ENCODE results near the gene CAPNS2. TPM values are rescaled to one million over a fixed set of nuclear protein-coding genes. Genes with fewer than 3 reads are reported as not detected.
"Not testable (repeated sequence)": the region's sequence is repeated elsewhere in the genome, so short reads cannot be mapped to it uniquely, and the experiment has no call there.

CAPNS2 gene
- total RNA-seq, 1 donor from 2014 or later: not detected

DNA sequence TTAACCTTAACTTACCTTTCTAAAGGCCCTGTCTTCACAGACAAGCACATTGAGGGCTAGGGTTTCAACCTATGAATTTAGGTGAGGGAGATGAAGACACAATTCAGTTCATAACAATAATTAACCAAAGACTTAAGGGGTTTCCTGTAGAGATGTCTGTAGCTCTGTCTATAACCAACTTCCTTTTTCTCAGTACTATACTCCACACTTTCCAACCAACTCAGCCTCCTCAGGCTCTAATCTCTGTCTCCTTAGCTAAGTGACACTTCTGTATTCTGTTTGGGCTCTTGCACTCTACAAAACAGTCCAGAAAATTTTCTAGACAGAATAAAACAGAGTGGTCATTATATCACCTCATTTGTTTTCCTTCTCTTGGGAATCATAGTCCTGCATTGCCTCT is 25.8 kb downstream of the CAPNS2 start:
- Histone ChIP-seq H3K27me3 (ENCODE audit: control insufficient read depth, insufficient read depth, low read length) (no peaks in the 10 kb centered on the region), H3K4me3 (ENCODE audit: low read depth, low read length) (no peak overlapping the region), H3K36me3 (ENCODE audit: control insufficient read depth, insufficient read depth, low read length) (no peaks in the 10 kb centered on the region)
- TF ChIP-seq, protein P1, sequence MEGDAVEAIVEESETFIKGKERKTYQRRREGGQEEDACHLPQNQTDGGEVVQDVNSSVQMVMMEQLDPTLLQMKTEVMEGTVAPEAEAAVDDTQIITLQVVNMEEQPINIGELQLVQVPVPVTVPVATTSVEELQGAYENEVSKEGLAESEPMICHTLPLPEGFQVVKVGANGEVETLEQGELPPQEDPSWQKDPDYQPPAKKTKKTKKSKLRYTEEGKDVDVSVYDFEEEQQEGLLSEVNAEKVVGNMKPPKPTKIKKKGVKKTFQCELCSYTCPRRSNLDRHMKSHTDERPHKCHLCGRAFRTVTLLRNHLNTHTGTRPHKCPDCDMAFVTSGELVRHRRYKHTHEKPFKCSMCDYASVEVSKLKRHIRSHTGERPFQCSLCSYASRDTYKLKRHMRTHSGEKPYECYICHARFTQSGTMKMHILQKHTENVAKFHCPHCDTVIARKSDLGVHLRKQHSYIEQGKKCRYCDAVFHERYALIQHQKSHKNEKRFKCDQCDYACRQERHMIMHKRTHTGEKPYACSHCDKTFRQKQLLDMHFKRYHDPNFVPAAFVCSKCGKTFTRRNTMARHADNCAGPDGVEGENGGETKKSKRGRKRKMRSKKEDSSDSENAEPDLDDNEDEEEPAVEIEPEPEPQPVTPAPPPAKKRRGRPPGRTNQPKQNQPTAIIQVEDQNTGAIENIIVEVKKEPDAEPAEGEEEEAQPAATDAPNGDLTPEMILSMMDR (IDR thresholded peaks at IDR 0.05; ENCODE audit: insufficient read depth, low read length, poor library complexity, severe bottlenecking): no peak
- no peak for DNase-seq (ENCODE audit: low read depth)

DNA sequence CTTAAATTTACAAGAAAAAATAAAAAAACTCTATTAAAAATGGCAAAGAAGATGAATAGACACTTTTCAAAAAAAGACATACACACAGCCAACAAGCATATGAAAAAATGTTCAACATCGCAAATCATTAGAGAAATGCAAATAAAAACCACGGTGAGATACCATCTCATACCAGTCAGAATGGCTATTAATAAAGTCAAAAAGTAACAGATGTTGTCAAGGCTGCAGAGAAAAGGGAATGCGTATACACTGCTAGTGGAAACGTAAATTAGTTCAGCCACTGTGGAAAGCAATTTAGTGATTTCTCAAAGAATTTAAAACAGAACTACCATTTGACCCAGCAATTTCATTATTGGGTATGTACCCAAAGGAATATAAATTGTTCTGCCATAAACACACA is 31.4 kb downstream of the CAPNS2 start:
- no peaks in the 10 kb centered on the region for H3K36me3 ChIP-seq (ENCODE audit: control insufficient read depth, insufficient read depth, low read length)
- DNase-seq (ENCODE audit: low read depth): no peak
- no peaks in the 10 kb centered on the region for H3K27me3 ChIP-seq (ENCODE audit: control insufficient read depth, insufficient read depth, low read length)
- TF ChIP-seq, protein P1 (IDR thresholded peaks at IDR 0.05; ENCODE audit: insufficient read depth, low read length, poor library complexity, severe bottlenecking): no peak
- H3K4me3 ChIP-seq (ENCODE audit: low read depth, low read length): no peak overlapping the region

DNA sequence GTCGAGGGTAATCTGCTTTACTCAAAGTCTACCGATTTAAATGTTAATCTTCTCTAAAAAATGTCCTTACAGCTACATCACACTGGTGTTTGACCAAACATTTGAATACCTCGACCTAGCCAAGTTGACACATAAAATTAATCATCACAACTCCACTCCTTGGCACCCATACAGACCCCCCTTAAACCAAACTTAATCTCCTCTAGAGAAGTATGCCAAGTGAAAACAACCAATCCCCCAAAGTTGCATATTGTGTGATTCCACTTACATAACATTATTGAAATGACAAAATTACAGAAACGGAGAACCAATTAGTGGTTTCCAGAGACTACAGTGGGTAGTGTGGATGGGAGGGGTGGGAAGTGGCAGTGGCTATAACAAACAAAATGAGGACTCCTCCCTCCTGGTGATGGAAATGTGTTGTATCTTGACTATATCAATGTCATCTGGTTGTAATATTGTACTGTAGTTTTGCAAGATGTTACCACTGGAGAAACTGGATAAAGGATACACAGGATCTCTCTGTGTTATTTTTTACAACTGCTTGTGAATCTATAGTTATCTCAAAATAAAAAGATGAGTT is 39.4 kb downstream of the CAPNS2 start:
- TF ChIP-seq, protein P1 (IDR thresholded peaks at IDR 0.05; ENCODE audit: insufficient read depth, low read length, poor library complexity, severe bottlenecking): no peak
- no peak for DNase-seq (ENCODE audit: low read depth)
- H3K4me3 ChIP-seq (ENCODE audit: low read depth, low read length): no peak overlapping the region
- no peaks in the 10 kb centered on the region for H3K27me3 ChIP-seq (ENCODE audit: control insufficient read depth, insufficient read depth, low read length)
- H3K36me3 ChIP-seq (ENCODE audit: control insufficient read depth, insufficient read depth, low read length): no peaks in the 10 kb centered on the region

DNA sequence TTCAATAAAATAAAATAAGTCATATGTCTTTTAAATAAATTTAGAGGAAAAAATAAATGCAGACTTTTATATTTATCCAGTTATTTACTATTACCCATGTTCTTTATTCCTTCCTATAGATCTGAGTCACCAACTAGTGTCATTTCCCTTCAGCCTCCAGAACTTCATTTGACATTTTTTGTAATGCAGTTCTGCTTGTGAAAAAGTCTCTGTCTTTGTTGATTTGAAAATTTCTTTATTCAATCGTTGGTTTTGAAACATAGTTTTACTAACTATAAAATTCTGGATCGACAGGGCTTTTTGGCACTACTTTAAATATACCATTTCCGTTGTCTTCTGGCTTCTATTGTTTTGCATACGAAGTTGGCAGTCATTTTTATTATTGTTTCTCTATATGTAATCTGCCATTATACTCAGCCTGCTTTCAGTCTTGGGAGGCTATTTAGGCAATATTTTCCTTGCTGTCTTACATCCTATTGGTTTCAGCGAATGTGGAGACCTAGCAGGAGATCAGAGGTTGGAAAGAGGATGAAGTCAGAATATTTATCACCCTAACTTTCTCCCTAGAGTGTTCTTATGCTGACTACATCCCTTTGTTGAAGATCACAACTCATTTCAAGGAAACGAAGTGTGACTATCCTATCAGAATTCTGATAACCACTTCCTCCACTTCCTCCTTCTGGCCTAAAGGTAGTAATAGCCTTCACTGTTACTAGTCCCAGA is 47.3 kb downstream of the CAPNS2 start:
- DNase-seq (ENCODE audit: low read depth): no peak
- H3K27me3 ChIP-seq (ENCODE audit: control insufficient read depth, insufficient read depth, low read length): no peaks in the 10 kb centered on the region
- H3K4me3 ChIP-seq (ENCODE audit: low read depth, low read length): no peak overlapping the region
- H3K36me3 ChIP-seq (ENCODE audit: control insufficient read depth, insufficient read depth, low read length): no peaks in the 10 kb centered on the region
- TF ChIP-seq, protein P1 (IDR thresholded peaks at IDR 0.05; ENCODE audit: insufficient read depth, low read length, poor library complexity, severe bottlenecking): no peak

DNA sequence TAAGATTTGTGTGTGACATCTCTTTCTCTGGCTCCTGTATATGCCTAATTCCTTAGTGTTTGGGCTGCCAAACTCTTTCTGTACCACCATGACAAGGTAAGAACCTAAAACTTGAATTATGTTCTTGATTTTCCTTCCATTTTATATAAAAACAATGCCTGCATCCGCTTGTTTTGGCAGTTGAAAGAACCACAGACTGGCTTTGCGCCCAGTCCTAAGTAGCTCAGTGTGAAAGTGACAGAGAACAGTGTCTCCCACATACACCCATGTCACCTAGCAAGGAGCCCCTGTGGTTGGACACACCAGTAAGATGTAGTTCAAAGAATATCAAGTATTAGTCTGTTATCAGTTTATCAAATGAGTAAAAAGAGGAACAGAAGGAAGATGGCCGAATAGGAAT is 48.6 kb downstream of the CAPNS2 start:
- H3K36me3 ChIP-seq (ENCODE audit: control insufficient read depth, insufficient read depth, low read length): no peaks in the 10 kb centered on the region
- no peak for DNase-seq (ENCODE audit: low read depth)
- TF ChIP-seq, protein P1 (IDR thresholded peaks at IDR 0.05; ENCODE audit: insufficient read depth, low read length, poor library complexity, severe bottlenecking): no peak
- H3K27me3 ChIP-seq (ENCODE audit: control insufficient read depth, insufficient read depth, low read length): no peaks in the 10 kb centered on the region
- H3K4me3 ChIP-seq (ENCODE audit: low read depth, low read length): no peak overlapping the region

DNA sequence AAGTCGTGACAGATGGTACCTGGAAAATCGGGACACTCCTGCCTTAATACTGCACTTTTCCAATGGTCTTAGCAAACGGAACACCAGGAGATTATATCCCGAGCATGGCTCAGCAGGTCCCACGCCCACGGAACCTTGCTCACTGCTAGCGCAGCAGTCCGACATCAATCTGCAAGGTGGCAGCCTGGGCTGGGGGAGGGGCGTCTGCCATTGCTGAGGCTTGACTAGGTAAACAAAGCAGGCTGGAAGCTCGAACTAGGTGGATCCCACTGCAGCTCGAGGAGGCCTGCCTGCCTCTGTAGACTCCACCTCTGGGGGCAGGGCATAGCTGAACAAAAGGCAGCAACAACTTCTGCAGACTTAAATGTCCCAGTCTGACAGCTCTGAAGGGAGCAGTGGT is 49.2 kb downstream of the CAPNS2 start:
- not testable (repeated sequence) for H3K4me3 ChIP-seq (ENCODE audit: low read depth, low read length); DNase-seq (ENCODE audit: low read depth); H3K36me3 ChIP-seq (ENCODE audit: control insufficient read depth, insufficient read depth, low read length); H3K27me3 ChIP-seq (ENCODE audit: control insufficient read depth, insufficient read depth, low read length)

Other genes starting within 250 kb of the CAPNS2 start
- gene IRX6, start 242.5 kb upstream of the CAPNS2 start, total RNA-seq: 0.41 and 1.3 TPM in 2 replicates
- 188 and 216 TPM in 2 replicates for gene MMP2, start 87.5 kb upstream of the CAPNS2 start, total RNA-seq
- 3.1 and 4.2 TPM in 2 replicates for gene LPCAT2, start 57.6 kb upstream of the CAPNS2 start, total RNA-seq
- gene SLC6A2, start 89.3 kb downstream of the CAPNS2 start, total RNA-seq: not detected in 2 replicates

Measured in kidney epithelial cell (primary cell).